ENCODE data around the gene MAP1LC3B2. TPM values are rescaled to one million over a fixed set of nuclear protein-coding genes. Genes with fewer than 3 reads are reported as not detected.

The MAP1LC3B2 gene
- total RNA-seq, 2 experiments from 2014 or later = 0.74 to 1.7 TPM

- H3K4me3 Mint-ChIP-seq = no peak overlapping the region
- peaks cover 4% of the 10 kb centered on the region for H3K4me1 Mint-ChIP-seq
- H3K36me3 Mint-ChIP-seq = no peaks in the 10 kb centered on the region
- no peak overlapping the region for H3K27ac Mint-ChIP-seq
- H3K27me3 Mint-ChIP-seq = no peaks in the 10 kb centered on the region
- DNase-seq = no peak
- H3K9me3 Mint-ChIP-seq = no peaks in the 10 kb centered on the region
Observed at GRCh38 chr12:116545144-116545543, 14.0 kb upstream of the MAP1LC3B2 start.

DNA sequence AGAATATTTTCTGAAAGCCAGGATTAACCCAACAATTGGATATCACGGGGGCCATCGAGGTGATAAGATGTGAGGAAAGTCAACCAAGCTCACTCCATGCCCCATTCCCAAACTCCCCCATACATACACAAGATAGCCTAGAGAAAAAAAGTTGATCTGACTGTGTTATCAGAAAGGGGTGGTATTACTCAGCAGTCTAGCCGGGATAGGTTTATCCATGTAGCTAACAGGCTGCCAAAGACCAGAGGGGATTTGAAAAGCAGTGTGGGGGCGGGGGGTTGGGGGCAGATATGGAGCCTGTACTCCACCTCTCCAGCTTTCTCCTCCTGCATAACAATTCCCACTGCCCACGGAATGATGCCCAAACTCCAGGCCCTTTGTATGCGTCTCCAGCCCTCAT, 13.2 kb upstream of the MAP1LC3B2 start:
- Mint-ChIP-seq H3K27me3 (no peaks in the 10 kb centered on the region), H3K9me3 (no peaks in the 10 kb centered on the region), H3K36me3 (no peaks in the 10 kb centered on the region), H3K4me3 (no peak overlapping the region), H3K4me1 (peaks cover 4% of the 10 kb centered on the region), H3K27ac (peak overlapping the region; percentile 43)
- no peak for DNase-seq

DNA sequence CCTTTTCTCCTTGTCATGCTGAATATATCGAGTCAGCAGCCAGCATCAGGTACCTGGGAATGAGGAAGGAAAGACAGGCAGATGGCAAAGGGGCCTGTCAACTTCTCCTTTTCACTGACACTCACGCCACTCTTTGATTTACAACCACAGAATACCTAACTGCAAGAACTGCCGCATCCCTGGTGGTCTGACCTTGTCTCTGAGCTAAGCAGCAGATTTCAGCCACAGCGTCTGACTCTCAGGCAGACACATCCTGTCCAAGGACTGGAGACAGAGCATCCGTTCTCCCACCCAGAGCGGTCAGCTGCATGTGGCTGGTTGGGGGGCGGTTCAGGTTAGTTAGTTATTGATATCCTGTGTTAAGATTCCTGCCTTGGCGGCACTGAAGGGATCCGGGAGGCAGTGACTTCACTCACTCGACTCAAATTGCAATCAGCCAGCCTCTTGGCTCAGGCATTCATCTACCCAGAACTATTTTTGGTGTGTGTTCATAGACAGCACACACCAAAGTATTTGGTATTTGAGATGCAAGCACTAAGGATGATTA, 11.2 kb upstream of the MAP1LC3B2 start:
- H3K4me1 Mint-ChIP-seq = peaks cover 4% of the 10 kb centered on the region
- H3K27me3 Mint-ChIP-seq = no peaks in the 10 kb centered on the region
- no peak overlapping the region for H3K4me3 Mint-ChIP-seq
- H3K36me3 Mint-ChIP-seq = no peaks in the 10 kb centered on the region
- no peak overlapping the region for H3K27ac Mint-ChIP-seq
- H3K9me3 Mint-ChIP-seq = no peaks in the 10 kb centered on the region
- no peak for DNase-seq

GRCh38 chr12:116549993-116550392, 9.2 kb upstream of the MAP1LC3B2 start:
- no peak for DNase-seq
- H3K27me3 Mint-ChIP-seq = no peaks in the 10 kb centered on the region
- peaks cover 4% of the 10 kb centered on the region for H3K4me1 Mint-ChIP-seq
- H3K9me3 Mint-ChIP-seq = no peaks in the 10 kb centered on the region
- no peak overlapping the region for H3K4me3 Mint-ChIP-seq
- no peaks in the 10 kb centered on the region for H3K36me3 Mint-ChIP-seq
- H3K27ac Mint-ChIP-seq = no peak overlapping the region

DNA sequence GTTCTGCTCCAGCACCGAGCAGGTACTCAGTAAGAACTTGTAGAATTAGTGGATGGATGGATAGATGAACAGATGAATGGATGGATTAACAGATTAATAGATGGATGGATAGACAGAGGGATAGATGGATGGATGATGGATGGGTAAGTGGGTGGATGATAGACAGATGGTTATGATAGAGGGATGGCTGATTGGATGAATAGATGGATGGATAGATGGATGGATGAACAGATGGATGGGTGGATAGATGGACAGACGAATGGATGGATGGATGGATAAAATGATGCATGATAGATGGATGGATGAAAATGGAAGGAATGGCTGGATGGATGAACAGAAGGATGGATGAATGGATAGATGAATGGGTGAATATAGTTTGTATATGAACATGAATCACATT, 8.0 kb upstream of the MAP1LC3B2 start:
- H3K9me3 Mint-ChIP-seq = no peaks in the 10 kb centered on the region
- H3K4me3 Mint-ChIP-seq = no peak overlapping the region
- no peak overlapping the region for H3K27ac Mint-ChIP-seq
- H3K36me3 Mint-ChIP-seq = no peaks in the 10 kb centered on the region
- no peaks in the 10 kb centered on the region for H3K27me3 Mint-ChIP-seq
- no peak for DNase-seq
- H3K4me1 Mint-ChIP-seq = peaks cover 4% of the 10 kb centered on the region

- DNase-seq = no peak
- H3K27ac Mint-ChIP-seq = no peak overlapping the region
- H3K9me3 Mint-ChIP-seq = no peaks in the 10 kb centered on the region
- no peaks in the 10 kb centered on the region for H3K36me3 Mint-ChIP-seq
- peaks cover 4% of the 10 kb centered on the region for H3K4me1 Mint-ChIP-seq
- H3K27me3 Mint-ChIP-seq = no peaks in the 10 kb centered on the region
- H3K4me3 Mint-ChIP-seq = no peak overlapping the region
Observed at GRCh38 chr12:116551619-116551951, 7.6 kb upstream of the MAP1LC3B2 start.

- no peak for DNase-seq
- Mint-ChIP-seq H3K27ac (no peak overlapping the region), H3K9me3 (peaks cover 2% of the 10 kb centered on the region)
Observed at GRCh38 chr12:116551952-116552772, 7.0 kb upstream of the MAP1LC3B2 start.

GRCh38 chr12:116552773-116553373, 6.3 kb upstream of the MAP1LC3B2 start:
- Mint-ChIP-seq H3K4me1 (peaks cover 15% of the 10 kb centered on the region), H3K4me3 (no peak overlapping the region), H3K36me3 (peaks cover 1% of the 10 kb centered on the region), H3K9me3 (peaks cover 3% of the 10 kb centered on the region), H3K27me3 (no peaks in the 10 kb centered on the region), H3K27ac (no peak overlapping the region)
- DNase-seq = no peak

More at GRCh38 chr12:116551952-116552772, 7.0 kb upstream of the MAP1LC3B2 start:
- Mint-ChIP-seq H3K36me3 (peaks cover 1% of the 10 kb centered on the region), H3K4me3 (no peak overlapping the region), H3K27me3 (no peaks in the 10 kb centered on the region), H3K4me1 (peaks cover 10% of the 10 kb centered on the region)

DNA sequence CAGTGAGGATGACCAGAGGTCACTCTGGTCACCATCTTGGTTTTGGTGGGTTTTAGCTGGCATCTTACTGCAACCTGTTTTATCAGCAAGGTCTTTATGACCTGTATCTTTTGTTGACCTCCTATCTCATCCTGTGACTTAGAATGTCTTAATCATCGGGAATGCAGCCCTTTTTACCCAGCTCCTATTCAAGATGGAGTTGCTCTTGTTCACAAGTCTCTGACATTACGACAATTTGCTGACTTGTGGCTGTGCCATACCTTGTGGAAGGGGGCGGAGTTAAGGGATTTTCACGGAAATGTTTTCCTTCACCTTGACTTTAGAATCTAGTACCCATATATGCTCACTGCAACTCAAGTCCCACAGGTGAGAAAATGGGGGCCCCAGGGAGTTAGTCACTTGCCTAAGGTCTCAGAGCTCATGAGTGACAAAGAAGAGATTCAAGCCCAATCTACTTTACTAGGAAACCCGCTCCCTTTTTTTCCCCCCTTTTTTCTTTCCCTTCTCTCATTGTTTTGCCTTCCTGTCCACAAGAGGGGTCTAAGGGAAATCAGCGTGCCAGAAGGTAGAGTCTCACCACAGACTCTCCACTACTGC, 2.7 kb upstream of the MAP1LC3B2 start:
- H3K27ac Mint-ChIP-seq = no peak overlapping the region

DNA sequence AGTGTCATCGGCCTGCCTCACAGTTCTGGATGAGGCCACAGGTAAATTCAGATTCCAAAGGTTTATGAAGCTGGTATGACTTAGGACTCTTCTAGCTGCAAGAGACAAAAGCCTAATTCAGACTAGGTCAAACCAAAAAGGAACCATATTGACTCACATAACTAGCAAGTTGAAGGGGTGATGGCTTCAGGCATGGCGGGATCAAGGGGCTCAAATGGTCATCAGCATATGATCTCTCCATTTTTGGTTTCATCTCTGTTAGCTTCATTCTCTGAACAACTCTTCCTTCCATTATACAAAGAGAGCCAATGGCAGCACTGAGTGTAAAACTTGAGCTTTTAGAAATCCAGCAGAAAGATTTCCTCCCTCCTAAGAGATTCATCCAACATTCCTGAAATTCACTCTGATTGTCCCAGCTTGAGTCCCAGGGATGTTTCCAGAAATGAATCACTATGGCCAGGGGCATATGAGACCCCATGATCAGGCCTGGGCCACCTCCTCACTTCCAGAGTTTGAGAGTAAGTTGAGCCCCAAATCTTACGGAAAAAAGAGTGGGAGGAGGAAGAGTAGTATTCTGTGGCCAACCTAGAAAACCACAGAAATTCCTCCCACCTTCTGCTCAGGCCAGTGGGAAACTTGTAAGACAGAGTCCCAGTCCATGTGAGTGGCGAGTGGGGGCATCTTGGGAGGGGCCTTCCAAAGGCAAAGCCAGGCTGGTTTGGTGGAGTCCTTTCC, 2.0 kb upstream of the MAP1LC3B2 start:
- DNase-seq = no peak
- Mint-ChIP-seq H3K9me3 (peaks cover 3% of the 10 kb centered on the region), H3K27ac (no peak overlapping the region), H3K4me3 (no peak overlapping the region), H3K36me3 (peaks cover 1% of the 10 kb centered on the region), H3K27me3 (no peaks in the 10 kb centered on the region), H3K4me1 (peaks cover 34% of the 10 kb centered on the region)

More for the DNA sequence above, 2.7 kb upstream of the MAP1LC3B2 start:
- H3K36me3 Mint-ChIP-seq = peaks cover 1% of the 10 kb centered on the region
- H3K27me3 Mint-ChIP-seq = no peaks in the 10 kb centered on the region
- peaks cover 34% of the 10 kb centered on the region for H3K4me1 Mint-ChIP-seq
- no peak overlapping the region for H3K4me3 Mint-ChIP-seq
- peaks cover 3% of the 10 kb centered on the region for H3K9me3 Mint-ChIP-seq
- DNase-seq = no peak

GRCh38 chr12:116558280-116559161, 660 bp upstream of the MAP1LC3B2 start:
- Mint-ChIP-seq H3K4me1 (peaks cover 34% of the 10 kb centered on the region), H3K27ac (peak overlapping the region; percentile 97), H3K9me3 (peaks cover 6% of the 10 kb centered on the region), H3K36me3 (peaks cover 2% of the 10 kb centered on the region), H3K27me3 (no peaks in the 10 kb centered on the region), H3K4me3 (peak overlapping the region; percentile 79)
- no peak for DNase-seq

- no peak for DNase-seq
- H3K4me1 Mint-ChIP-seq = peaks cover 34% of the 10 kb centered on the region
- H3K9me3 Mint-ChIP-seq = peaks cover 14% of the 10 kb centered on the region
- peaks cover 7% of the 10 kb centered on the region for H3K36me3 Mint-ChIP-seq
- no peak overlapping the region for H3K27ac Mint-ChIP-seq
- no peaks in the 10 kb centered on the region for H3K27me3 Mint-ChIP-seq
- H3K4me3 Mint-ChIP-seq = no peak overlapping the region
Observed at GRCh38 chr12:116561181-116561821, 2.1 kb downstream of the MAP1LC3B2 start.

DNA sequence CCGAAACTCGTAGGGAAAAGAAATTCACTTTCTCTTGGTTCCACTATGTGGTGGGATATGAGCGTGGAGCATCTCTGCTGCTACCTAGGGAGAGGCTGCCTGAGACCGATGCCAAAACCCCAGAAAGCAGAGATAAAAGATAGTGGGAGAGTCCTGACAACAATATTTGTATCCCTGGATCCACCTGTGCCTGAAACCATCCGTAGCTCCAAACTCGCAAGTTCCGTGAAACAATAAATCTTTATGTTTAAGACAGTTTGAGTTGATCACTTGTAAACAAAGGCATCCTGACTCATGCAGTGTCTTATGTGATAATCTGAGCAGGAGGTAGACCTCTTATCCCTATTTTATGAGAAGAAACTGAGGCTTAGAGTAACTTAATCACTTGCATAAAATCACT, 2.9 kb downstream of the MAP1LC3B2 start:
- no peak overlapping the region for H3K4me3 Mint-ChIP-seq
- no peak overlapping the region for H3K27ac Mint-ChIP-seq
- peaks cover 12% of the 10 kb centered on the region for H3K9me3 Mint-ChIP-seq

GRCh38 chr12:116563262-116563661, 4.1 kb downstream of the MAP1LC3B2 start:
- Mint-ChIP-seq H3K9me3 (peaks cover 10% of the 10 kb centered on the region), H3K4me3 (no peak overlapping the region), H3K36me3 (peaks cover 6% of the 10 kb centered on the region), H3K27ac (no peak overlapping the region), H3K4me1 (peaks cover 21% of the 10 kb centered on the region), H3K27me3 (no peaks in the 10 kb centered on the region)
- no peak for DNase-seq

More for the DNA sequence above, 2.9 kb downstream of the MAP1LC3B2 start:
- no peaks in the 10 kb centered on the region for H3K27me3 Mint-ChIP-seq
- H3K4me1 Mint-ChIP-seq = peaks cover 28% of the 10 kb centered on the region
- peaks cover 6% of the 10 kb centered on the region for H3K36me3 Mint-ChIP-seq
- DNase-seq = no peak

Measured in activated naive CD8-positive, alpha-beta T cell treated with anti-CD3 and anti-CD28 coated beads for 36 hours (primary cell).